ENCODE results near the gene TRAPPC1. TPM values are rescaled to one million over a fixed set of nuclear protein-coding genes. Genes with fewer than 3 reads are reported as not detected.
"Not testable (repeated sequence)": the region's sequence is repeated elsewhere in the genome, so short reads cannot be mapped to it uniquely, and the experiment has no call there.

Gene TRAPPC1, protein sequence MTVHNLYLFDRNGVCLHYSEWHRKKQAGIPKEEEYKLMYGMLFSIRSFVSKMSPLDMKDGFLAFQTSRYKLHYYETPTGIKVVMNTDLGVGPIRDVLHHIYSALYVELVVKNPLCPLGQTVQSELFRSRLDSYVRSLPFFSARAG
- 100 to 1,000 TPM in 1 of 10 donors, 10 to 100 TPM in 9; 71.2 to 102 (median 82.0) TPM for polyA plus RNA-seq (ENCODE audit: insufficient read length in 10 of 10)
- long read RNA-seq, donor 1, transcript TRAPPC1-201 (4 exons, 811 nt), result major isoform, 33 of 45 reads
- long read RNA-seq, donor 1, transcript TRAPPC1-202 (5 exons, 759 nt), result minor isoform, 11 of 45 reads
- long read RNA-seq, donor 1, partial matches to known transcripts, result 0 of 45 reads
- long read RNA-seq, donor 1, other reads (novel, unspliced or antisense), result 0 of 45 reads
- long read RNA-seq, donor 2, transcript TRAPPC1-201 (4 exons, 811 nt), result major isoform, 27 of 32 reads
- long read RNA-seq, donor 2, transcript TRAPPC1-202 (5 exons, 759 nt), result minor isoform, 5 of 32 reads
- long read RNA-seq, donor 2, partial matches to known transcripts, result 0 of 32 reads
- long read RNA-seq, donor 2, other reads (novel, unspliced or antisense), result 0 of 32 reads
- long read RNA-seq, donor 3, result 0 reads
- long read RNA-seq, donor 4, transcript TRAPPC1-201 (4 exons, 811 nt), result major isoform, 25 of 35 reads
- long read RNA-seq, donor 4, partial matches to known transcripts, result 6 of 35 reads
- long read RNA-seq, donor 4, other reads (novel, unspliced or antisense), result 0 of 35 reads
- long read RNA-seq, donor 5, transcript TRAPPC1-202 (5 exons, 759 nt), result minor isoform, 6 of 53 reads
- long read RNA-seq, donor 5, transcript TRAPPC1-201 (4 exons, 811 nt), result major isoform, 45 of 53 reads
- long read RNA-seq, donor 5, partial matches to known transcripts, result 0 of 53 reads
- long read RNA-seq, donor 5, other reads (novel, unspliced or antisense), result 0 of 53 reads
- long read RNA-seq, donor 6, transcript TRAPPC1-201 (4 exons, 811 nt), result major isoform, 24 of 45 reads
- long read RNA-seq, donor 6, transcript TRAPPC1-202 (5 exons, 759 nt), result minor isoform, 6 of 45 reads
- long read RNA-seq, donor 6, partial matches to known transcripts, result 13 of 45 reads
- long read RNA-seq, donor 6, other reads (novel, unspliced or antisense), result 0 of 45 reads
- long read RNA-seq, donor 7, transcript TRAPPC1-201 (4 exons, 811 nt), result major isoform, 22 of 28 reads
- long read RNA-seq, donor 7, partial matches to known transcripts, result 0 of 28 reads
- long read RNA-seq, donor 7, other reads (novel, unspliced or antisense), result 0 of 28 reads
- long read RNA-seq, donor 8, transcript TRAPPC1-201 (4 exons, 811 nt), result major isoform, 27 of 36 reads
- long read RNA-seq, donor 8, transcript TRAPPC1-202 (5 exons, 759 nt), result minor isoform, 7 of 36 reads
- long read RNA-seq, donor 8, partial matches to known transcripts, result 0 of 36 reads
- long read RNA-seq, donor 8, other reads (novel, unspliced or antisense), result 0 of 36 reads
- long read RNA-seq, donor 9, partial matches to known transcripts, result 0 of 7 reads
- long read RNA-seq, donor 9, other reads (novel, unspliced or antisense), result 0 of 7 reads

DNA sequence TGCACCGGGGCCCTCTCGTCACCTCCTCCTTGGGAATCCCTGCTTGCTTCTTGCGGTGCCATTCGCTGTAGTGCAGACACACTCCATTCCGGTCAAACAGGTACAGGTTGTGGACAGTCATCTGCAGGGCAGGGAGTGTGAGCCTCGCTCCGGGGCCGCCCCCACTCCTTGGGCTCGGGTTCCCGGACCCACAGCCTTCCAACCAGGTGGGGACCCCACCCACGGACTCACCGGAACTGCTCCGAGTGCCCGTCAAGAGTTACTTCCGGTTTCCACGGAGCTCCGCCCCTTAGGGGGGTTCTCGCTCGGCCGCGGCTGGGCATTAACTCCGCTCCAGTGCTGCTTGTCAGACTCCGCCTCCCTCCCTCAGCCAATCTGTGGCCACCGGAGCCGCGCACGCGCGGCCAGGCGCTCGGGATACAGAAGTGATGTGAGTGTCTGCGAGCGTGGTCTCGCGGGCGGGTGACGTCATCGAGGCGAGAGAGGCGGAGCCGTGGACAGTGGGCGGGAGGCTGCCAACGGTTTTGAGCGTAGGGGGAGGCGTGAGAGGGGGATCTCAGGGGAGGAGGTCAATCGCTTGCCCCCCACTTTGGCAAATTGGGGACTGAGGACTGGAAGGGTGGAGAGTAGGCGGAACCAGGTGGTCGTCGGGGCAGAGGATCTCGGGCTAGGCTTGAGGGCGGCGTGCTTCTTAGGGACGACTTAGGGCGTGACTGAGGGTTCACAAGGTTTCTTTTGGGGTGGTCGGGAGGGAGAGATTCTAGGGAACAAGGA is at the start of gene TRAPPC1, which contains the start of gene CNTROB:
Gene TRAPPC1, minus strand, starts transcription at position 238 of the 774 bp plus-strand sequence. Its CDS starts 117 bp downstream, at position 121.
Gene CNTROB, plus strand, starts transcription at position 498 of the 774 bp plus-strand sequence. CDS start 874 bp downstream, outside the sequence.
- peak; percentile 99 to 100 (median 100) for DNase-seq

DNA sequence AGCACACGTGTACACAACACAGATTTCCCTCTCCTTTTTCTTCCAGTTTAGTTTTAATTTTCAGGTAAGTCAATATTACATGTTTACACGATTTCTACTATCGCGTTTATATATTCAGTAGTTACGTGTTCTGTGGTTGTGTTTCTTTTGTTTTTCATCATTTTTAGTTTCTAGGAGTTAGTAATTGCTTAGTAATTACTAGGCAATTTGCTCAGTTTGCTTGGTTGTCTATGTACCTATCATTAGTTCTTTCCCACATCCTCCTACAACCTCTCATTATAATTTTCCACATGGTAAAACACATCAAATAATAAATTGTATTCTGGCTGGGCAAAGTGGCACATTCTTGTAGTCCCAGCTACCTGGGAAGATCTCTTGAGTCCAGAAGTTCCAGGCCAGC is 46.1 kb upstream of the TRAPPC1 start:
- no peak for DNase-seq

DNA sequence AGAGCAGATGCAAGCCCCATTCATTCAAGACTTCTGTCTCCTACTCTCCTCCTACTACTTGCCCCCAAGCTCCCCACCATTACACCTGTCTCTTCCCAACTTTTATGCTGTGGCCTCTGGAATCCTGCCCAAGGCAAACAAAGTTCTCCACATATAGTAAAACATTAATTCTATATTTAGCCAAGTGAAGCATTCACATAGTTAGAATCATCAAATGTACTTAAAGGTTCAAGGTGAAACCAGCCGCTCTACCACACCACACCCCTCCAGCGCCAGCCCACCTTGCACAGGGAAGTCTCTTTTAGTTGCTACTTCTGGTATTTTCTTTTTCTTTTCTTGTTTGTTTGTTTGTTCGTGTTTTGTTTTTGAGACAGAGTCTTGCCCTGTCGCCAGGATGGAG is 45.3 kb upstream of the TRAPPC1 start:
- no peak for DNase-seq

DNA sequence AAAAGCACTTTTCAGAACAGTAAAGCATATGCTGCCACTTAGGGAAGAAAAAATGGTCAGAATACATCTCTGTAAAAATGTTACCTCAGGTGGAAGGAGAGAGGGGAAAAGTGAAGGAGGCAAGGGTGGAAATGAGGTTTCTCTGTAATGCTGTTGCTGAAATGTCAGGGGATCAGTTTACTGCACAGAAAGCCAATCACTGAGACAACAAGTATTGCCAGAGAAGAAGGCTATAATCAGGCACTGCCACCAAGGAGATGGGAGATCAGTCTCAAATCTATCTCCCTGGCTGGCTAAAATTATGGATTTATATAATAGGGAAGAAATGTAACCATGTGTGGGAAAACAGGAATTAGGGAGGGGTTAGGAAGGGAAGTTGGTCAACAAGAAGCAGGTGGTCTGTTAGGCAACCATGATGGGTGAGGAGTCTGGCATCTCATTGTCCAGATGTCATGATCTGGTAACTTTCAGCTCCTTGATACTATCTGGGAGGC is 42.9 kb upstream of the TRAPPC1 start:
- DNase-seq, result no peak

DNA sequence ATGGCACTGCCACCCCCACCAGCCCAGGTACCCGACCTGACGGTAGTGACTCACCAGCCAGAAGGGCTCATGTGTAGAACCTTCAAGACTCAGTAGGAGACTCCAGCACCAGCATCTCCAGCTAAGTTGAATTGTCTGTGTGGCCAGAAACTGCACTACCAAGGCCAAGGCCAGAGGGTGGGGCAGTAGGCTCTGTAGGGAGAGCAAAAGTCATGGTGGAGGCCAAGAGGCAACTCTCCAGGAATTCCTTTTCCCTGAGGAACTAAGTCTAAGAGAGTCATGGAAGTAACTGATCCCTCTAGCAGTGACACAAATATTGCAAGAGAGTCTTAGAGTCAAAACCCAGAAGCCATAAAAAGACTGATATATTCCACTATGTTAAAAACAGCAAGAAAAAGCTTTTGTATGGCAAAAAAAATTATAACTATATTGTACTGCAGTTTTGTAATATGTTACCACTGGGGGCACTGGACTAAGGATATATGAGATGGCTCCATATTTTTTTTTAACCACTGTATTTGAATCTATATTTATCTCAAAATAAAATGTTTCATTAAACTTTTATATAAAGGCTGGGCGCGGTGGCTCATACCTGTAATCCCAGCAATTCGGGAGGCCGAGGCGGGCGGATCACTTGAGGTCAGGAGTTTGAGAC is 40.5 kb upstream of the TRAPPC1 start:
- DNase-seq, result no peak

DNA sequence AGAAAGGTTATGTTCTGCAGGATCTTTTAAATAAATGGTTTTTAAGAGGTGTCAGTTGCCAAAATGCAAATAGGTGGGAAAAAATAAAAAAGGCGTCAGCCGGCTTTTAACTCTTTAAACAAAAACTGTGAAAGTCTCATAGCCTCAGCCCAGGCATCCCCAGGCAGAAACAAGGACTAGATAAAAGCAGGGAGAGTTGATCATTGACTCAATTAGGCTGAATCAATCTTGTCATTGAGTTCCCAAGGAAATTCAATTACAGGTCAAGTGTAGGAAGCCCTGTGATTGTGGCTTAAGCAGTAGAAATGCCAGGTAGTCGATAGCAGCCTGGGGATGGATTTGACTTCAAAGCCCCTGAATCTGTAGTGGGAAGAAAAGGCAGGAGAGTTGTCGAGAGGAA is 39.9 kb upstream of the TRAPPC1 start:
- DNase-seq, result no peak

DNA sequence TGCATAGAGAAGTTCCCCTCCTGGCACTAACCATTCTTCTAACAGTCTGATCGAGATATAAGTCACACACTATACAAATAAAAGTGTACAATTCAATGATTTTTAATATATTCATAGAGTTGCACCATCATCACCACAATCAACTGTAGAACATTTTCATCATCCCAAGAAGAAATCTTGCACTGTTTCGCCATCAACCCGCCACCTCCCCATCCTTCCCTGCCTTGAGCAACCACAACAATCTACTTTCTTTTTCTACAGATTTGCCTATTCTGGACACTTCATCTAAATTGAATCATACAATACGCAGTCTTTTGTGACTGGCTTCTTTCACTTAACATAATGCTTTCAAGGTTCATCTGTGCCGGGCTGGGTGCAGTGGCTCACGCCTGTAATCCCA is 37.7 kb upstream of the TRAPPC1 start:
- DNase-seq, result no peak

DNA sequence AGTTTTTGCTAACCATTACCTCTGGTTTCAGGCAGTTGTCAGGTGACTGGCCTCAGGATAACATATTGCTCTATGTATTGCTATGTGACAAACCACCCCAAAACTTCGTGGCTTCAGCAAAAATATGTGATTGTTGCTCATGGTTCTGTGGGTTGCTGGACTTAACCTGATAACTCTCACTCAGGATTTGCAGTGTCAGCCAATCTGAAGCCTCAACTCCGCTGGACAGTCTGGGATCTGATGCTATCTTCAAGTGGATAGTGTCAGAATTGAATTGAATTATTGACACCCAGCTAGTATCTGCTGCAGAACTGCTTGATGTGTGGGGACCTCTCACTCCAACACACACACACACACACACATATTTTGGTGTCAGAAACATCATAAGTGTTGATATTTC is 36.0 kb upstream of the TRAPPC1 start:
- no peak for DNase-seq

DNA sequence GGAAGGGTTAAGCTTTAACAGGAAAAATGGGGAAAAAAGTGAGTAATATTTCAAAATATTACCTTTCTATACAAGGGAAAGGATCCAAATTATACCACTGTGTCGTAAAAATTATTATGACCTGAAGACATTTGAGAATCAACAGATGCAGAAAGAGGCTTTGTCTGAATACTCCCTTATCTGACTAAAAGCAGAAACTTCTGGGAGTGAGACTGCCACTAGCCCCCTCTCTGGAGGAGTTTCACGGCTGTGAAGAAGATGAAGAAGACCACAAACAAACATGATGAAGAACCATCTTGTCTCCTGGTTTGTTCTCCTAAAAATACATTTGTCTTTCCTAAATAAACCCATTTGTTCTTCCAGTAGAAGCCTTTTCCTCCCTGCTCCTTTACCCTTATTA is 29.7 kb upstream of the TRAPPC1 start:
- no peak for DNase-seq

DNA sequence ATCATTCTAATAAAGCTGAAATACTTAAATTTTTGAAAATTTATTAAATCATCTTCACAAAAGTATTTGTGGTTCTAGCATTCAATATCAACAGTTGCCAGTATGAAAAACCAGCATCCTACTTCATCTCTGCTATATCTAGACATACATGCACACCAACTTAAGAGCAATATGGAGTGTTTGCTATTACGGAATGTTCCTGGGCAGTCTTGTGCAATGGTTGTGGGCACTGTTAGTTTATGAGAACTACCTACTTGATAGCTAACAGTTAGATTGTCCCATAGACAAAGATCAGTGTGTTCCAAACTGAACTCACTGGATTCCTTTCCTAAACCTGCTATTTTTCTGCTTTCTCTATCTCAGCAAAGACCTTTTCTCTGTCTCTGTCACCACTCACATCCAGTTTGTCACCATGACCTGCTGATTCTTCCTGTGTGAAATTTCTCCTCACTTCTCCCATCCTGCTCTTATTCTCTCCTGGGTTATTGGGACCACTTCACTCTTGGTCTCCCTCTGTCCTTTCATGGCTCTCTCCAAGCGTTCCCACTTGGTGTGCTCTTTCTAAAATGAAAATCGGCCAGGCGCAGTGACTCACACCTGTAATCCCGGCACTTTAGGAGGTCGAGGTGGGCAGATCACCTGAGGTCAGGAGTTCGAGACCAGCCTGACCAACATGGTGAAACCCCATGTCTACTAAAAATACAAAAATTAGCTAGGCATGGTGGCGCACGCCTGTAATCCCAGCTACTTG is 27.9 kb upstream of the TRAPPC1 start:
- no peak for DNase-seq

DNA sequence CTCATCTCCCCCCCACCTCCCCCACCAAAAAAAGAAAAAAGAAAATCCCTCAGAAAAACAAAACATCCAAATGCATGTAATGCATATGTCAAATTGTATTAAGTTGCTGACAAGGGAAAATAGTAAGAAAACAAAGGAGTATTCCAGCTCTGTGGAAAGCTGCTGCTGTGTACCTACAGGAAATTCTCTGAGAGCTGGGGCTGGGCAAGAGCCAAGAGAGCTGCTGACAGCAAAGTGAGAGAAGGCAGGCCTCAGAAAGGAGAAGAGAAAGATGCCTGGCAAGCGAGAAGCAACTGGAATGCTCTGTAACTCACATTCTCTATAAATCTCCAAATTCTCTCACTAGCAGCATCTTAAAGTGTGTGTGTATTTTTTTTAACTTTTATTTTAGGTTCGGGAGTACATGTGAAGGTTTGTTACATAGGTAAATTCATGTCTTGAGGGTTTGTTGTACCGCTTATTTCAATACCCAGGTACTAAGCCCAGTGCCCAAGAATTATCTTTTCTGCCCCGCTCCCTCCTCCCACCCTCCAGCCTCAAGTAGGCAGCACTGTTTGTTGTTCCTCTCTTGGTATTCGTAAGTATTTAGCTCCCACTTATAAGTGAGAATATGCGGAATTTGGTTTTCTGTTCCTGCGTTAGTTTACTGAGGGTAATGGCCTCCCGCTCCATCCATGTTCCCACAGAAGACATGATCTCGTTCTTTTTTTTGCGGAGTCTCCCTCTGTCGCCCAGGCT is 24.7 kb upstream of the TRAPPC1 start:
- peak; percentile 18 to 55 (median 20) for DNase-seq

DNA sequence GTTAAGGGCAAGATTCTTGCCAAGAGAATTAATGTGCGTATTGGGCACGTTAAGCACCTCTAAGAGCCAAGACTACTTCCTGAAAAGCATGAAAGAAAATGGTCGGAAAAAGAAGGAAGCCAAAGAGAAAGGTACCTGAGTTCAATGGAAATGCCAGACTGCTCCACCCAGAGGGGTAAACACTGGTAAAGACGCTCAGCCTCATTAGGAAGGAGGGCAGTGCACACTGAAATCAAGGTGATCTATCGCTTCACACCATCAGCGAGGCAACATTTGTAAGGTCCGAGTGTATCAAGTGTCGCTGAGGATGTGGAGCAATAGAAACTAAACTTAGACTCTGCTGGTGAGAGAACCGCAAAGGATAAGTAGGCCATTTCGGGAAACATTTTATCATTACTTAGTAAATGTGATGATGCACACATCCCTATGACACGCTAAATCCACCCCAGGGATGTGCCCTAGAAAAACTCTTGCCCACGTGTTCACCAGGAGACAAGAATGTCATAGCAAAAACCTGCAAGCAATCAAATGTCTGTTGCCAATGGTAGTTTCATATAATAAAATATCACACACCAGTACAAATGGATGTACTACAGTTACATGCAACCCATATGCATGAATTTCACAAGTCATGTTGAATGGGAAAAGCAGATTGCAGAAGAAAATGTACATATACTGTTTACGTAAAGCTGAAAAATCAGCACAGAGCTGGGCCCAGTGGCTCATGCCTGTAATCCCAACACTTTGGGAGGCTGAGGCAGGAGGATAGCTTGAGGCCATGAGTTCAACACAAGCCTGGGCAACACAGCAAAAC is 23.9 kb upstream of the TRAPPC1 start:
- DNase-seq, result no peak

DNA sequence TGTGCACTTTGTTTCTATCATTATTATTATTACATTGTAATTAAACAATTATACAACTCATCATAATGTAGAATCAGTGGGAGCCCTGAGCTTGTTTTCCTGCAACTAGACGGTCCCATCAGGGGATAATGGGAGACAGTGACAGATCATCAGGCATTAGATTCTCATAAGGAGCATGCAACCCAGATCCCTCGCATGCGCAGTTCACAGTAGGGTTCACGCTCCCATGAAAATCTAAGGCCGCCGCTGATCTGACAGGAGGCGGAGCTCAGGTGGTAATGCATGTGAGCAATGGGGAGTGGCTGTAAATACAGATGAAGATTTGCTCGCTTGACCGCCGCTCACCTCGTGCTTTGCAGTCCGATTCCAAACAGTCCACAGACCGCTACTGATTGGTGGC is 21.5 kb upstream of the TRAPPC1 start:
- DNase-seq, result not testable (repeated sequence)

DNA sequence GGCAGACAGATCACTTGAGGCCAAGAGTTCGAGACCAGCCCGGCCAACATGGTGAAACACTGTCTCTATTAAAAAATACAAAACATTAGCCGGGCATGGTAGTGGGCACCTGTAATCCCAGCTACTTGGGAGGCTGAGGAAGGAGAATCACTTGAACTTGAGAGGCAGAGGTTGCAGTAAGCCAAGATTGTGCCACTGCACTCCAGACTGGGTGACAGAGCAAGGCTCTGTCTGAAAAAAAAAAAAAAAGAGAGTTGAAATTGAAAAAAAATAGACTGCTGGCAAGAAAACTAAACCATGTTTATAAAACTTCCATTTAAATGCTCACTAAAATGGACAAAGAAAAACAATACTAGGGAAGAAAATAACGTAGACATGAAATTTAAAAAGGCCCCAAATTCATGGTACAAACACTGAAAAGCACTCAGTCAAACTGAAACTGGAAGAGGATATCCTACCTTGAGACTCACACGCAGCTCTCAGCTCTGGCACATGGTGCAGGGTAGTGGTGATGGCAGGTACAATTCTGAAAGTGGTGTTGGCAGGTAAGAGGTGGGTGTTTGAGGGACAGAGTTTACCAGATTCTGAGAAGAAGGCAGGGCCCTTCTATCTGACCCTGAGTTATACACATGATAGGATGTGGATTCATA is 19.5 kb upstream of the TRAPPC1 start:
- DNase-seq, result no peak

DNA sequence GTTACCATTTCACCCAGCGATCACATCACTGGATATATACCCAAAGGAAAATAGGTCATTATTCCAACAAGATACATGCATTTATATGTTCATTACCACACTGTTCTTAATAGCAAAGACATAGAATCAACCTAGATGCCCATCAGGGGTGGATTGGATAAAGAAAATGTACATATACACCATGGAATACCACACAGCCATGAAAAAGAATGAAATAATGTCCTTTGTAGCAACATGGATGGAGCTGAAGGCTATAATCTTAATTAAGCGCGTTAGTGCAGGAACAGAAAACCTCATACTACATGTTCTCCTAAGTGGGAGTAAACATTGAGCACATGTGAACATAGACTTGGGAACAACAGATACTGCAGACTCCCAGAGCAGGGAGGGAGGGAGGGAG is 18.8 kb upstream of the TRAPPC1 start:
- no peak for DNase-seq

DNA sequence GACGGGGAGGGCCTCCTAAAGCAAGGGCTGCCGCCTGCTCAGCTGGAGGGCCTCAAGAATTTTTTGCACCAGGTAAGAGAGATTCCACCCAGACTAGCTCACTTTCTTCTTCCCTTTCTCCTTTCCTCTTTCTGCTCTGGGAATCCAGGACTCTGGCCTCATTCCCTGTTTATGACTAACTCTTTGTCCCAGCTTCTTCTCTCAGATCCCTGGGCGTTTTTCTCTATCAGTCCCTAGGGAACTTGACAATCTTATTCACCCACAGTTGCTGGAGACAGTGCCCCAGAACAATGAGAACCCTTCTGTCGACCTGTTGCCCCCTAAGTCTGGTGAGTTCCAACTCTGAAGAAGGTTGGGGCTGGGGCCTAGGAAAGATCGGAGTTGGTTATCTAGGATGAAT is 15.9 kb upstream of the TRAPPC1 start:
- no peak for DNase-seq

DNA sequence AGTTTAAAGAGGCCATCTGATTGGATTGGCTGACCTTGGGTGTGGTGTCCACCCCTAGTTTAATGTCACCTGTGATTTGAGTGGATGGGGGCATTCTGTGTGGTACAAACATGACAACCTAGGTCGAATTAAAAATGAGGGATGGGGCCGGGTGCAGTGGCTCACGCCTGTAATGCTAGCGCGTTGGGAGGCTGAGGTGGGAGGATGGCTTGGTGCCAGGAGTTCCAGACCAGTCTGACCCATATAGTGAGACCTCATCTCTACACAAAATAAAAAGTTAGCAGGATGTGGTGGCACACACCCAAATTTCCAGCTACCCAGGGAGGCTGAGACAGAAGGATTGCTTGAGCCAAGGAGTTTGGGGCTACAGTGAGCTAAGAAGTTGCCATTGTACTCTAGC is 14.7 kb upstream of the TRAPPC1 start:
- DNase-seq, result no peak
